ENCODE measurements around the gene RAB3IP.

Gene RAB3IP

GRCh38 chr12:69837657-69838415 is 99.2 kb downstream of the RAB3IP start:
- in situ Hi-C loops (cut with HindIII; ENCODE audit: low pct_ligation_motif_present, low sequenced_read_pairs): no loop called here
- no peak for DNase-seq
- Histone ChIP-seq H3K27me3 (replicated peaks) (no peaks in the 10 kb centered on the region), H3K27ac (no peak overlapping the region), H3K4me3 (ENCODE audit: low read depth, low read length) (no peak overlapping the region), H3K36me3 (replicated peaks) (no peaks in the 10 kb centered on the region)
- no peak for TF ChIP-seq CTCF (IDR thresholded peaks at IDR 0.05; ENCODE audit: low read depth, low read length, missing control alignments)

- TF ChIP-seq CTCF (IDR thresholded peaks at IDR 0.05; ENCODE audit: low read depth, low read length, missing control alignments): no peak
- in situ Hi-C loops (cut with HindIII; ENCODE audit: low pct_ligation_motif_present, low sequenced_read_pairs): no loop called here
- no peak for DNase-seq
Measured at GRCh38 chr12:69840727-69841126, 102.1 kb downstream of the RAB3IP start.

GRCh38 chr12:69843608-69844007 is 104.9 kb downstream of the RAB3IP start:
- no peak for TF ChIP-seq CTCF (IDR thresholded peaks at IDR 0.05; ENCODE audit: low read depth, low read length, missing control alignments)
- in situ Hi-C loops (cut with HindIII; ENCODE audit: low pct_ligation_motif_present, low sequenced_read_pairs): no loop called here

More at GRCh38 chr12:69840727-69841126, 102.1 kb downstream of the RAB3IP start:
- Histone ChIP-seq H3K27me3 (replicated peaks) (no peaks in the 10 kb centered on the region), H3K4me3 (ENCODE audit: low read depth, low read length) (no peak overlapping the region), H3K27ac (no peak overlapping the region), H3K36me3 (replicated peaks) (no peaks in the 10 kb centered on the region)

GRCh38 chr12:69844416-69844815 is 105.8 kb downstream of the RAB3IP start:
- Histone ChIP-seq H3K4me3 (ENCODE audit: low read depth, low read length) (no peak overlapping the region), H3K36me3 (replicated peaks) (no peaks in the 10 kb centered on the region), H3K27ac (no peak overlapping the region), H3K27me3 (replicated peaks) (no peaks in the 10 kb centered on the region)
- no peak for TF ChIP-seq CTCF (IDR thresholded peaks at IDR 0.05; ENCODE audit: low read depth, low read length, missing control alignments)
- in situ Hi-C loops (cut with HindIII; ENCODE audit: low pct_ligation_motif_present, low sequenced_read_pairs): no loop called here
- no peak for DNase-seq

More at GRCh38 chr12:69843608-69844007, 104.9 kb downstream of the RAB3IP start:
- no peak for DNase-seq
- Histone ChIP-seq H3K27ac (no peak overlapping the region), H3K36me3 (replicated peaks) (no peaks in the 10 kb centered on the region), H3K4me3 (ENCODE audit: low read depth, low read length) (no peak overlapping the region), H3K27me3 (replicated peaks) (no peaks in the 10 kb centered on the region)

GRCh38 chr12:69844836-69845235 is 106.2 kb downstream of the RAB3IP start:
- no peaks in the 10 kb centered on the region for H3K27me3 ChIP-seq (replicated peaks)
- no peaks in the 10 kb centered on the region for H3K36me3 ChIP-seq (replicated peaks)
- no peak overlapping the region for H3K27ac ChIP-seq
- no peak overlapping the region for H3K4me3 ChIP-seq (ENCODE audit: low read depth, low read length)
- in situ Hi-C loops (cut with HindIII; ENCODE audit: low pct_ligation_motif_present, low sequenced_read_pairs): no loop called here
- no peak for TF ChIP-seq CTCF (IDR thresholded peaks at IDR 0.05; ENCODE audit: low read depth, low read length, missing control alignments)
- no peak for DNase-seq

- H3K4me3 ChIP-seq (ENCODE audit: low read depth, low read length): no peak overlapping the region
- H3K36me3 ChIP-seq (replicated peaks): no peaks in the 10 kb centered on the region
- DNase-seq: no peak
- in situ Hi-C loops (cut with HindIII; ENCODE audit: low pct_ligation_motif_present, low sequenced_read_pairs): no loop called here
- H3K27ac ChIP-seq: no peak overlapping the region
- H3K27me3 ChIP-seq (replicated peaks): no peaks in the 10 kb centered on the region
- TF ChIP-seq CTCF (IDR thresholded peaks at IDR 0.05; ENCODE audit: low read depth, low read length, missing control alignments): no peak
Measured at GRCh38 chr12:69846976-69847375, 108.3 kb downstream of the RAB3IP start.
